HCT116 (cell line): ENCODE results near the gene ST3GAL6. TPM values are rescaled to one million over a fixed set of nuclear protein-coding genes. Genes with fewer than 3 reads are reported as not detected.

Experiments used
- ATAC-seq: fragments of 200-7000 bp; cut with Tn5 transposase; 2 replicates; pipeline ENCODE4 v1.9.1; 2020; ENCODE audit warnings: mild to moderate bottlenecking, moderate library complexity
- BruUV-seq: library from RNA; stranded (reverse); fragments of 400-500 nt; replicated peaks from 2 replicates; lab custom pipeline; 2021; lab: Mats Ljungman, UMichigan
- CTCF ChIA-PET: fragments of 300-600 bp; sonication (Branson Sonifier 250); formaldehyde crosslinking; loops from one replicate; lab custom pipeline; 2021; ENCODE audit warnings: antibody characterized with exemption; lab: Charles Lee
- POLR2A ChIA-PET: fragments of 300-600, 350-600 bp; sonication (Branson Sonifier 250); formaldehyde crosslinking; loops from one replicate; lab custom pipeline; 2021; ENCODE audit warnings: antibody characterized with exemption; lab: Charles Lee
- RAD21 ChIA-PET, 2 experiments: fragments of 300-600 bp; sonication (Branson Sonifier 250); formaldehyde crosslinking; loops; one replicate each; lab custom pipeline; 2023; ENCODE audit warnings: low total read pairs in 2 of 2; ENCODE audit not compliant: uncharacterized antibody in 2 of 2, unreplicated experiment in 2 of 2, low non-redundant PET in 1 of 2; lab: Charles Lee
- DNase-seq: peaks from one replicate; pipeline ENCODE4 v3.0.0-alpha.2; 2010; ENCODE audit warnings: low read depth, low spot score
- H2AFZ ChIP-seq: fragments of 200-600 bp; shearing (Covaris generic), sonication (generic); 2 replicates; pipeline ENCODE4 v1.6.1; 2017; ENCODE audit warnings: low read depth, mixed run types, mixed read lengths, antibody characterized with exemption, low read length; ENCODE audit not compliant: poor library complexity, severe bottlenecking
- H3K27ac ChIP-seq: 2 replicates; pipeline ENCODE4 v1.5.1; 2012; ENCODE audit warnings: low read depth, low read length
- H3K27me3 ChIP-seq: fragments of 200-600 bp; sonication (generic); 2 replicates; pipeline ENCODE4 v1.6.1; 2016; ENCODE audit warnings: mixed run types, low read length, mixed read lengths; ENCODE audit not compliant: insufficient read depth
- H3K36me3 ChIP-seq, 2 experiments: fragments of 200-500 bp in 1 of 2; fragments of 200-600 bp in 1 of 2; sonication (Bioruptor generic) in 1 of 2; sonication (generic) in 1 of 2; 2 replicates each; pipeline versions ENCODE4 v1.5.1 to v1.6.1; 2014 to 2016; ENCODE audit warnings: low read length in 2 of 2, inconsistent platforms in 1 of 2, mixed read lengths in 1 of 2, mixed run types in 1 of 2; ENCODE audit not compliant: insufficient read depth in 2 of 2, control insufficient read depth in 1 of 2
- H3K4me1 ChIP-seq, 2 experiments: fragments of 200-600 bp in 1 of 2; sonication (generic) in 1 of 2; 2 replicates each; pipeline versions ENCODE4 v1.5.1 to v1.6.1; 2012 to 2017; ENCODE audit warnings: low read length in 2 of 2, inconsistent platforms in 1 of 2, mild to moderate bottlenecking in 1 of 2, mixed read lengths in 1 of 2, mixed run types in 1 of 2, moderate library complexity in 1 of 2; ENCODE audit not compliant: insufficient read depth in 2 of 2, control insufficient read depth in 1 of 2
- H3K4me2 ChIP-seq: fragments of 200-600 bp; sonication (generic); 2 replicates; pipeline ENCODE4 v1.6.1; 2017; ENCODE audit warnings: mixed run types, low read length, mixed read lengths
- H3K4me3 ChIP-seq, 2 experiments: fragments of 200-600 bp in 1 of 2; sonication (generic) in 1 of 2; replicated peaks in 1 of 2; 2 replicates each; pipeline ENCODE4 v1.5.1; 2011 to 2016; ENCODE audit warnings: low read length in 2 of 2, control low read depth in 1 of 2, low read depth in 1 of 2, mild to moderate bottlenecking in 1 of 2, mixed read lengths in 1 of 2, mixed run types in 1 of 2
- H3K79me2 ChIP-seq: fragments of 200-600 bp; sonication (generic); 2 replicates; pipeline ENCODE4 v1.6.1; 2017; ENCODE audit warnings: mild to moderate bottlenecking, mixed run types, low read length, moderate library complexity, mixed read lengths; ENCODE audit not compliant: insufficient read depth
- H3K9ac ChIP-seq: fragments of 200-600 bp; sonication (generic); 2 replicates; pipeline ENCODE4 v1.6.1; 2016; ENCODE audit warnings: low read length, mixed read lengths
- H3K9me2 ChIP-seq: fragments of 200-600 bp; sonication (generic), shearing (Covaris generic); 2 replicates; pipeline ENCODE4 v1.6.1; 2017; ENCODE audit warnings: mixed run types, mild to moderate bottlenecking, moderate library complexity; ENCODE audit not compliant: insufficient read depth
- H3K9me3 ChIP-seq, 2 experiments: fragments of 200-500 bp in 1 of 2; fragments of 200-600 bp in 1 of 2; sonication (Bioruptor generic) in 1 of 2; sonication (generic) in 1 of 2; 2 replicates each; pipeline ENCODE4 v1.6.1; 2014 to 2017; ENCODE audit warnings: low read length in 2 of 2, mixed read lengths in 2 of 2, inconsistent platforms in 1 of 2, low read depth in 1 of 2, mild to moderate bottlenecking in 1 of 2, mixed run types in 1 of 2, moderate library complexity in 1 of 2; ENCODE audit not compliant: control insufficient read depth in 1 of 2, insufficient read depth in 1 of 2
- H4K20me1 ChIP-seq: fragments of 200-600 bp; sonication (generic), shearing (Covaris generic); 2 replicates; pipeline ENCODE4 v1.6.1; 2017; ENCODE audit warnings: mixed run types, mild to moderate bottlenecking, moderate library complexity; ENCODE audit not compliant: insufficient read depth
- EZH2 ChIP-seq: fragments of 200-600 bp; sonication (generic); IDR thresholded peaks from 2 replicates; pipeline ENCODE4 v1.6.1; 2017; ENCODE audit warnings: antibody characterized with exemption, mixed run types
- FOSL1 ChIP-seq: IDR thresholded peaks from 2 replicates; pipeline ENCODE4 v1.6.1; 2012; ENCODE audit warnings: low read depth
- POLR2AphosphoS5 ChIP-seq: IDR thresholded peaks from 2 replicates; pipeline ENCODE4 v1.6.1; 2011; ENCODE audit warnings: mild to moderate bottlenecking, low read depth, low read length, moderate library complexity
- RAD21 ChIP-seq: IDR thresholded peaks from 2 replicates; pipeline ENCODE4 v1.6.1; 2012; ENCODE audit warnings: low read depth, mild to moderate bottlenecking
- SP1 ChIP-seq: IDR thresholded peaks from 2 replicates; pipeline ENCODE4 v1.6.1; 2012; ENCODE audit warnings: low read depth
- SRF ChIP-seq: IDR thresholded peaks from 2 replicates; pipeline ENCODE4 v1.6.1; 2012; ENCODE audit warnings: low read depth
- TCF7L2 ChIP-seq: IDR thresholded peaks from 2 replicates; pipeline ENCODE4 v1.7.0; 2011; ENCODE audit warnings: borderline replicate concordance, inconsistent platforms; ENCODE audit not compliant: insufficient read depth, insufficient read length; ENCODE audit errors: extremely low read depth
- ZFX ChIP-seq: fragments of 450-650 bp; IDR thresholded peaks from 2 replicates; pipeline ENCODE4 v1.6.1; 2017
- ZNF274 ChIP-seq: fragments of 200-500 bp; sonication (Bioruptor generic); IDR thresholded peaks from 2 replicates; pipeline ENCODE4 v1.6.1; 2014; ENCODE audit warnings: mild to moderate bottlenecking, low read depth, low read length, inconsistent platforms
- intact Hi-C: fragments of 100-400 bp; cut with micrococcal nuclease; formaldehyde crosslinking; loops from 2 replicates; pipeline ENCODE4 v1.10.0; 2022
- total RNA-seq: library from RNA; stranded (reverse); gene quantifications from one replicate; pipeline ENCODE4 v1.2.1, GENCODE V29; 2021; ENCODE audit not compliant: unreplicated experiment
- TF ChIP-seq, protein P1 (sequence below): IDR thresholded peaks from 2 replicates; pipeline ENCODE4 v1.6.1; 2012
- TF ChIP-seq, protein P2 (sequence below): IDR thresholded peaks from 2 replicates; pipeline ENCODE4 v1.6.1; 2011; ENCODE audit warnings: mild to moderate bottlenecking, low read length, moderate library complexity; ENCODE audit not compliant: insufficient replicate concordance; ENCODE audit errors: extremely low read depth
- TF ChIP-seq, protein P3 (sequence below), 3 experiments: fragments of 200-600 bp in 1 of 3; sonication (generic) in 1 of 3; IDR thresholded peaks in 2 of 3; conservative IDR thresholded peaks in 1 of 3; 2 replicates each; pipeline ENCODE4 v1.5.1; 2012 to 2017; ENCODE audit warnings: low read depth in 2 of 3, low read length in 2 of 3, antibody characterized with exemption in 1 of 3, borderline replicate concordance in 1 of 3, control low read depth in 1 of 3, mild to moderate bottlenecking in 1 of 3, mixed read lengths in 1 of 3, mixed run types in 1 of 3, moderate library complexity in 1 of 3; ENCODE audit not compliant: insufficient read depth in 1 of 3

Gene ST3GAL6
- total RNA-seq, 1 experiment from 2014 or later: 10.6 TPM

DNA sequence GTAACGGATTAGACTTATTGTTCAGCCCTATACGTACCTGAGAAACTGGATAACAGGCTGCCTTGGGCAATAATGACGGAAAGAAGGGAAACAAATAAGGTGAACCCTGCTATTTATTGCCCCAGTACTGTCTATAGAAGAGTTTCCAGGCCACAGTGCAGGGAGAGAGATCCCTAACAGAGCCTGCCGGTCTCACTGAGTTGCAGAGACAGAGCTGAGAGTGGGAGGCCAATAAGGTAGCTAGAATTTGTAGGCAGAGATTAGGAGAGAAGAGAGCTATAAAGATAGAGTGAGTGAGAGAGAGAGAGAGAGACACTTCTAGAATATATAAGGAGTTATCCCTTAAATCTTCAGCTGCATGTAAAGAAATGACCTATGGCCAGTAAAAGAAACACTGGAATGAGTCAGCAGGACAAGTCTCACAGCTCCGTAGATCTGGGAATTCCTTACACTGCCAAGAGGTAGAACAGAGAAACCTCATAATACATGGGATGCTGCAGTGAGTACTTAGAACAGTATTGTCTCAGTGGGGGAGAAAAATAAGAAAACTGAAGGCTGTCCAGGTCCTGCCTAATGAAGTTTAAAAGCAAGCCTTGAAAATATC is 51.8 kb downstream of the ST3GAL6 start:
- Histone ChIP-seq H3K36me3 (peaks cover 64 to 71% of the 10 kb centered on the region in 2 experiments), H3K9me3 (no peaks in the 10 kb centered on the region), H3K9ac (no peak overlapping the region), H3K79me2 (peaks cover 83% of the 10 kb centered on the region), H3K27me3 (no peaks in the 10 kb centered on the region), H3K4me3 (no peak overlapping the region), H3K4me1 (peaks cover 0 to 12% of the 10 kb centered on the region in 2 experiments; a peak in 2 of 4 replicates), H3K4me2 (no peak overlapping the region; the same call in 1 of the 2 replicates), H3K27ac (no peak overlapping the region; the same call in 1 of the 2 replicates), H3K9me2 (no peaks in the 10 kb centered on the region), H2AFZ (no peak overlapping the region), H4K20me1 (peaks cover 8% of the 10 kb centered on the region; the same call in 1 of the 2 replicates)
- no TSS peak for BruUV-seq
- CTCF ChIA-PET: interaction anchor here (1.4 to 10.1 kb wide), 3 partner anchors 20 to 218 kb away, joined by 3 to 130 read pairs (median 48); no protein-coding TSS in a partner anchor
- TF ChIP-seq POLR2AphosphoS5 (0 out of 2 replicates have a peak, but pooled peaks have one; percentile 9), ZFX (no peak), RAD21 (no peak)
- ATAC-seq (0 out of 2 replicates have a peak, but pooled peaks have one; percentile 13), DNase-seq (no peak)
- intact Hi-C loops: loop anchor here (5.0 to 10.0 kb wide), 4 partner anchors 360 to 937 kb away; partner anchors contain the start of gene GABRR3
- RAD21 ChIA-PET: interaction anchor here (1.2 to 2.8 kb wide), 2 partner anchors 213 kb away, joined by 3 to 10 read pairs; no protein-coding TSS in a partner anchor
- POLR2A ChIA-PET: interaction anchor here (0.7 to 1.4 kb wide), 2 partner anchors 8 to 213 kb away, joined by 3 read pairs; no protein-coding TSS in a partner anchor

DNA sequence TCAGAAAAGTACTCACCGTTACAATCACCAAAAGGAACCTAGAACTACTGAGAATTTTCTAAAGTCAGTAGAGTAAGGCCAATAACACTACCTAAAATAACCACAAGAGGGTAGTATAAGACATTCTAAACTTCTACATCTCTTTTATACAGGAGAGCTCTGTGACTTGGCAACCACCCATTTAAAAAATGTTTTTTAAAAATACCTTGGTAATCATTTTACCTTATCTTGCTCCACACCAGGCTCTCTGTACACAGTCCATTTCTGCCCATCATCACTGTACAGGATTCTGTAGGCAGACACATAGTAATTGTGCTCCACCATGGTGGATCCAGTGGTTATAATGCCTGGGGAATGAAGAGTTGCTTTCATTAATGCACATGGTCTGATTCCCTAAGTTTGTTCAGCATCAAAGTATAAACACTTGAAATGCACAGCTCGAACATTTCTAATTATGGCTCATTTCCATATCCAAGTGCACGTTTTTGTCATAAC is 54.5 kb downstream of the ST3GAL6 start:
- no TSS peak for BruUV-seq
- H2AFZ ChIP-seq: no peak overlapping the region
- DNase-seq: no peak
- TF ChIP-seq POLR2AphosphoS5 (peak; percentile 34; the same call in 1 of the 2 replicates), RAD21 (peak; percentile 79), ZNF274 (no peak), ZFX (no peak), EZH2 (no peak), TCF7L2 (no peak), SRF (no peak), SP1 (no peak), FOSL1 (no peak)
- TF ChIP-seq, protein P1, sequence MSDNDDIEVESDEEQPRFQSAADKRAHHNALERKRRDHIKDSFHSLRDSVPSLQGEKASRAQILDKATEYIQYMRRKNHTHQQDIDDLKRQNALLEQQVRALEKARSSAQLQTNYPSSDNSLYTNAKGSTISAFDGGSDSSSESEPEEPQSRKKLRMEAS: no peak
- TF ChIP-seq, protein P2, sequence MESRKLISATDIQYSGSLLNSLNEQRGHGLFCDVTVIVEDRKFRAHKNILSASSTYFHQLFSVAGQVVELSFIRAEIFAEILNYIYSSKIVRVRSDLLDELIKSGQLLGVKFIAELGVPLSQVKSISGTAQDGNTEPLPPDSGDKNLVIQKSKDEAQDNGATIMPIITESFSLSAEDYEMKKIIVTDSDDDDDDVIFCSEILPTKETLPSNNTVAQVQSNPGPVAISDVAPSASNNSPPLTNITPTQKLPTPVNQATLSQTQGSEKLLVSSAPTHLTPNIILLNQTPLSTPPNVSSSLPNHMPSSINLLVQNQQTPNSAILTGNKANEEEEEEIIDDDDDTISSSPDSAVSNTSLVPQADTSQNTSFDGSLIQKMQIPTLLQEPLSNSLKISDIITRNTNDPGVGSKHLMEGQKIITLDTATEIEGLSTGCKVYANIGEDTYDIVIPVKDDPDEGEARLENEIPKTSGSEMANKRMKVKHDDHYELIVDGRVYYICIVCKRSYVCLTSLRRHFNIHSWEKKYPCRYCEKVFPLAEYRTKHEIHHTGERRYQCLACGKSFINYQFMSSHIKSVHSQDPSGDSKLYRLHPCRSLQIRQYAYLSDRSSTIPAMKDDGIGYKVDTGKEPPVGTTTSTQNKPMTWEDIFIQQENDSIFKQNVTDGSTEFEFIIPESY: no peak
- TF ChIP-seq, protein P3, sequence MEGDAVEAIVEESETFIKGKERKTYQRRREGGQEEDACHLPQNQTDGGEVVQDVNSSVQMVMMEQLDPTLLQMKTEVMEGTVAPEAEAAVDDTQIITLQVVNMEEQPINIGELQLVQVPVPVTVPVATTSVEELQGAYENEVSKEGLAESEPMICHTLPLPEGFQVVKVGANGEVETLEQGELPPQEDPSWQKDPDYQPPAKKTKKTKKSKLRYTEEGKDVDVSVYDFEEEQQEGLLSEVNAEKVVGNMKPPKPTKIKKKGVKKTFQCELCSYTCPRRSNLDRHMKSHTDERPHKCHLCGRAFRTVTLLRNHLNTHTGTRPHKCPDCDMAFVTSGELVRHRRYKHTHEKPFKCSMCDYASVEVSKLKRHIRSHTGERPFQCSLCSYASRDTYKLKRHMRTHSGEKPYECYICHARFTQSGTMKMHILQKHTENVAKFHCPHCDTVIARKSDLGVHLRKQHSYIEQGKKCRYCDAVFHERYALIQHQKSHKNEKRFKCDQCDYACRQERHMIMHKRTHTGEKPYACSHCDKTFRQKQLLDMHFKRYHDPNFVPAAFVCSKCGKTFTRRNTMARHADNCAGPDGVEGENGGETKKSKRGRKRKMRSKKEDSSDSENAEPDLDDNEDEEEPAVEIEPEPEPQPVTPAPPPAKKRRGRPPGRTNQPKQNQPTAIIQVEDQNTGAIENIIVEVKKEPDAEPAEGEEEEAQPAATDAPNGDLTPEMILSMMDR (IDR thresholded peaks at IDR 0.05 in 2 of 3, conservative IDR thresholded peaks at IDR 0.05 in 1 of 3; ENCODE audit: borderline replicate concordance in 1 of 3, insufficient read depth in 1 of 3, low read depth in 2 of 3, low read length in 2 of 3): peak; percentile 54 to 87 (median 59); a peak in 5 of 6 replicates

More for the DNA sequence above, 54.5 kb downstream of the ST3GAL6 start:
- intact Hi-C loops: loop anchor here (2.0 to 10.0 kb wide), 5 partner anchors 177 to 935 kb away; partner anchors contain the start of gene GABRR3
- RAD21 ChIA-PET: interaction anchor here (0.7 to 1.0 kb wide), 3 partner anchors 177 to 246 kb away, joined by 3 to 4 read pairs (median 3); no protein-coding TSS in a partner anchor
- Histone ChIP-seq H3K4me3 (no peak overlapping the region), H3K27ac (no peak overlapping the region), H3K4me2 (no peak overlapping the region), H4K20me1 (peaks cover 14% of the 10 kb centered on the region), H3K9me3 (no peaks in the 10 kb centered on the region), H3K9ac (no peak overlapping the region), H3K79me2 (peaks cover 84% of the 10 kb centered on the region), H3K36me3 (peaks cover 60 to 76% of the 10 kb centered on the region in 2 experiments), H3K9me2 (no peaks in the 10 kb centered on the region), H3K27me3 (no peaks in the 10 kb centered on the region), H3K4me1 (peaks cover 0 to 12% of the 10 kb centered on the region in 2 experiments; a peak in 2 of 4 replicates)
- CTCF ChIA-PET: interaction anchor here (0.5 to 10.1 kb wide), 22 partner anchors 10 to 936 kb away, joined by 3 to 130 read pairs (median 4); partner anchors contain the start of gene CPOX
- POLR2A ChIA-PET: interaction anchor here (0.9 to 1.7 kb wide), 2 partner anchors 224 to 244 kb away, joined by 3 to 5 read pairs; partner anchors contain the start of gene CPOX
- peak; percentile 80 for ATAC-seq
